Measurements from ENCODE around the gene CACNB2. TPM values are rescaled to one million over a fixed set of nuclear protein-coding genes. Genes with fewer than 3 reads are reported as not detected.
A peak's percentile ranks its signal among the peaks of the same experiment; 100 is the strongest.

Gene CACNB2
- total and polyA plus RNA-seq, 8 donors: 4.9 to 11.1 (median 7.3) TPM

GRCh38 chr10:18381679-18382078 lies 241.5 kb downstream of the CACNB2 start:
- ATAC-seq: no peak
- TF ChIP-seq CTCF (IDR thresholded peaks at IDR 0.05): no peak
- Histone ChIP-seq H3K36me3 (no peaks in the 10 kb centered on the region), H3K9me3 (no peaks in the 10 kb centered on the region), H3K27me3 (no peaks in the 10 kb centered on the region), H3K4me1 (no peaks in the 10 kb centered on the region), H3K4me3 (no peak overlapping the region), H3K27ac (no peak overlapping the region)
- FAIRE-seq: no peak
- 94 to 96% methylated on average over 5 of the region's 5 CpGs for WGBS, 2 donors
- intact Hi-C loops (cut with DNase I): no loop called here
- DNase-seq: no peak

GRCh38 chr10:18397906-18398305 lies 257.7 kb downstream of the CACNB2 start:
- peaks cover 5 to 10% (median 8%) of the 10 kb centered on the region in 3 donors for H3K4me1 ChIP-seq
- H3K4me3 ChIP-seq: no peak overlapping the region
- FAIRE-seq (no peak), ATAC-seq (no peak), DNase-seq (no peak)
- H3K27ac ChIP-seq: no peak overlapping the region
- no peaks in the 10 kb centered on the region for H3K27me3 ChIP-seq
- no peaks in the 10 kb centered on the region for H3K9me3 ChIP-seq
- no peak for TF ChIP-seq CTCF (IDR thresholded peaks at IDR 0.05)
- WGBS, 2 donors: 83 to 86% methylated on average over 5 of the region's 5 CpGs
- intact Hi-C loops (cut with DNase I): no loop called here
- H3K36me3 ChIP-seq: no peaks in the 10 kb centered on the region

GRCh38 chr10:18399158-18399557 lies 258.9 kb downstream of the CACNB2 start:
- TF ChIP-seq CTCF (IDR thresholded peaks at IDR 0.05): no peak
- H3K27ac ChIP-seq: no peak overlapping the region
- H3K4me3 ChIP-seq: no peak overlapping the region
- no peaks in the 10 kb centered on the region for H3K36me3 ChIP-seq
- no peaks in the 10 kb centered on the region for H3K27me3 ChIP-seq
- no peak for ATAC-seq
- no peak for DNase-seq
- FAIRE-seq: no peak
- H3K9me3 ChIP-seq: no peaks in the 10 kb centered on the region
- intact Hi-C loops (cut with DNase I): no loop called here
- peaks cover 5 to 10% (median 8%) of the 10 kb centered on the region in 3 donors for H3K4me1 ChIP-seq
- WGBS, 2 donors: 91 to 95% methylated on average over 3 of the region's 3 CpGs

- Histone ChIP-seq H3K36me3 (no peaks in the 10 kb centered on the region), H3K27me3 (no peaks in the 10 kb centered on the region), H3K4me3 (peak overlapping the region; percentile 3 to 37 (median 17)), H3K27ac (peak overlapping the region in 2 of 4 donors; percentile 0 to 30), H3K9me3 (no peaks in the 10 kb centered on the region), H3K4me1 (peaks cover 5 to 10% (median 8%) of the 10 kb centered on the region in 3 donors)
- DNase-seq (peak in 3 of 6 donors; percentile 31 to 48 (median 45)), ATAC-seq (peak; percentile 75 to 89 (median 86)), FAIRE-seq (peak; percentile 5)
- no peak for TF ChIP-seq CTCF (IDR thresholded peaks at IDR 0.05)
- intact Hi-C loops (cut with DNase I): no loop called here
- WGBS, 2 donors: 2% methylated on average over 17 of the region's 17 CpGs
Observed at GRCh38 chr10:18400201-18400905, 260.1 kb downstream of the CACNB2 start.

GRCh38 chr10:18400906-18401245 lies 260.7 kb downstream of the CACNB2 start:
- intact Hi-C loops (cut with DNase I): no loop called here
- H3K36me3 ChIP-seq: no peaks in the 10 kb centered on the region

More at GRCh38 chr10:18400906-18401245, 260.7 kb downstream of the CACNB2 start:
- Histone ChIP-seq H3K4me3 (peak overlapping the region; percentile 3 to 37 (median 17)), H3K27me3 (no peaks in the 10 kb centered on the region), H3K27ac (peak overlapping the region in 1 of 4 donors; percentile 30), H3K9me3 (no peaks in the 10 kb centered on the region), H3K4me1 (peaks cover 5 to 10% (median 8%) of the 10 kb centered on the region in 3 donors)
- TF ChIP-seq CTCF (IDR thresholded peaks at IDR 0.05): no peak
- peak; percentile 69 to 90 (median 84) for ATAC-seq
- WGBS, 2 donors: 2% methylated on average over 11 of the region's 11 CpGs
- peak; percentile 22 to 62 (median 24) for DNase-seq
- no peak for FAIRE-seq

Data from pancreas (tissue), 10 donors.